GM21786 (cell line): ENCODE measurements around the gene ZNF81.
"Not testable (repeated sequence)": the region's sequence is repeated elsewhere in the genome, so short reads cannot be mapped to it uniquely, and the experiment has no call there.

Experiments
- ATAC-seq: cut with Tn5 transposase; IDR thresholded peaks from one replicate; pipeline ENCODE4 v1.9.1; 2021; ENCODE audit not compliant: unreplicated experiment

Gene ZNF81

GRCh38 chrX:47931970-47932369, 95.3 kb downstream of the ZNF81 start:
- ATAC-seq = not testable (repeated sequence)

GRCh38 chrX:47933946-47934345, 97.2 kb downstream of the ZNF81 start:
- ATAC-seq = no peak

- no peak for ATAC-seq
Observed at GRCh38 chrX:47936224-47936939, 99.7 kb downstream of the ZNF81 start.

- ATAC-seq = no peak
Observed at GRCh38 chrX:47936940-47937317, 100.2 kb downstream of the ZNF81 start.

GRCh38 chrX:47940448-47940847, 103.7 kb downstream of the ZNF81 start:
- ATAC-seq = no peak

GRCh38 chrX:47941423-47941822, 104.7 kb downstream of the ZNF81 start:
- ATAC-seq = no peak

GRCh38 chrX:47955295-47955694, 118.6 kb downstream of the ZNF81 start:
- not testable (repeated sequence) for ATAC-seq

GRCh38 chrX:47956016-47956415, 119.3 kb downstream of the ZNF81 start:
- ATAC-seq = no peak

GRCh38 chrX:47958206-47958605, 121.5 kb downstream of the ZNF81 start:
- ATAC-seq = not testable (repeated sequence)

- ATAC-seq = no peak
Observed at GRCh38 chrX:47958761-47959342, 122.2 kb downstream of the ZNF81 start.

- ATAC-seq = no peak
Observed at GRCh38 chrX:47960406-47960805, 123.7 kb downstream of the ZNF81 start.

GRCh38 chrX:47961830-47962229, 125.1 kb downstream of the ZNF81 start:
- ATAC-seq = not testable (repeated sequence)

- ATAC-seq = not testable (repeated sequence)
Observed at GRCh38 chrX:47965526-47965925, 128.8 kb downstream of the ZNF81 start.
